HK-2 (cell line): ENCODE data around the gene PLXNC1.

Source experiments
- DNase-seq: peaks from one replicate; pipeline ENCODE4 v3.0.0-alpha.2; 2018; ENCODE audit not compliant: unreplicated experiment

PLXNC1 gene

DNA sequence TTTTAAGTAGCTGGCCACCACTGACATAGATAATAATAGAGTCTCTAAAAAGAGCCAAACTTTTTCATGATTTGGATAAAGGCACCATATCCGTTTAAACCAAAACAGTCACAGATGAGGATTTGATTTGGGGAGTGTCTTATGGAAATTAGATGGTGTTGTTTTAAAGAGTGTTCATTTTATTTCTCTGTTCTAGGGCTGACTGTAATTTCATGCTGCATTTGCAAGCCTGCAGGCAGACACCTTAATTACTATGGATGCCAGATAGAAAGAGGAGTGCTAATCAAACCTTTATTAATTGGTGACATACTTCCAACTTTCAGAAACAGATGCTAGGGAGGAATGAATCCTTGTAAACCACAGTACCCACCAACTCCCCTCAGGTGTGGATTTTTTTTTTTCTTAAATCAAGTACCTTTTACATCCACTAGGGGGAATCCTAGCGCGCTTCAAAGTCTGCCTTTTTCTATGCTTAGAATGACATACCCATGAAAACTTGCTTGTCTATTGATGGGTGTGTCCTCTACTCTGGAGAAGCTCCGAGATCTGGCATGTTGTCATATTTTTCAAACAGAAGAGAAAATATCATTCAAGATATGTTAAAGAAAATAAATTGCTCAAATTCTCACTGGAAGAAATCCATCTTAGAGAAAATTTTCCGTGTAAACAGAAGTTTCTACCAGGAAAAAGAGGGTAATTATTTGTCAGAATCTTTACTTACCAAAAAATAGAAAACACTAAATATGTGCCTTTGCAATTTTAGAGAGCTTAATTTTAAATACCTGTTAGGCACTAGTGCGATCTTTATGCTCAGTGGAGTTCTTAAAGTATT, 14.2 kb upstream of the PLXNC1 start:
- DNase-seq, result peak; percentile 6

DNA sequence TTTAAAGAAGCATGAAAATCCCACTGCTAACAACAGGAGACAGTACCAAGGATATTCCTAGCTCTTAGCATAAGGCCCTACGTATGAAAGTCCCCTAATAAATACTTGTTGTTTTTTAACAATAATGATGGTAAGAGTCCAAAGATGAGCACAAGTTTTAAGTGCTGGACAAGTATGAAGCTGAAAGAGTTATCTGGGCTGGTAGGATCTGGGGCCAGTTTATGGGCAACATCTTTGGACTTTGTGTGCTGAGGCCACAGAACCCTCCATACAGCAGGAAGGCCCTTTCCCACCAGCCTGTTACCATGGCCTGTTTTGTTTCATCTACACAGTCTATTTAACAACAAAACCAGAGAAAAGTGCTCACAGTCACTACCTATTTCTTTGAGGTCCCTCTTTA, 12.5 kb upstream of the PLXNC1 start:
- DNase-seq, result no peak

GRCh38 chr12:94139816-94140215, 8.6 kb upstream of the PLXNC1 start:
- no peak for DNase-seq

GRCh38 chr12:94140556-94140955, 7.8 kb upstream of the PLXNC1 start:
- DNase-seq, result peak; percentile 7

DNA sequence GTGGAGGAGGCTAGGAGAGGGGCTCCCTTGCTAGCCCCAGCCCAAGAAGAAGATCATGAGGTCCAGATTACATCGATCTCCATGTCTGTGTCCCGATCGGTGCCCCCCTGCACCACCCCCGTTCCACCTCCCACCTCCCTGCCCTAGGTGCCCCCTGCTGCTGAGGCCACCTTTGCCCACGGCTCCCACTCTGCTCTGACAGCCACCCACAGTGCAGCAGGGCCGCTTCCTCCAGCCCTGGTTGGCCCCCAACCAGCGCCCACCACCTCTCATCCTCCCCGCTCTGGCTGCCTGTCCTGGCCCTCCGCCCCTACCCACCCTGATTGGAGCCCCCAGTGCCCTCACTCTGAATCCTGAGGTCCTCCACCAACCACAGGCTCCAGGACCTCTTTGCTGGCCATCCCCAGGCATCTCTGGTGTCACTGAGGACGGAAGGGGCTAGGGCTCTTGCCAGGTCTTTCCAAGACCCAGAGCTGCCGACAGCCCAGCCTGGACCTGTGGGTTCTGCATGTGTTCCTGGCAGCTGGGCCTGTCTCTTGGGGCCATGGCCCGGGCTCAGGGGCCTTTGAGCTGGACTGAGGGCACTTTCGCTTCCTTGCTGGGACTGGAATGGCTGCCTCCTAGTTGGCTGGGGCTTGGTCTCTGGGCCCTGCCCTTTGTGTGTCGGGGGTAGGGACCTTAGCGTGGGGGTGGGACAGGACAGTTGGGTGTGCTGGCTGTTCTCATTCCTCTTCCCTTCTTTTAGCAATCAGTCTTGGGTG, 7.2 kb upstream of the PLXNC1 start:
- DNase-seq, result no peak

DNA sequence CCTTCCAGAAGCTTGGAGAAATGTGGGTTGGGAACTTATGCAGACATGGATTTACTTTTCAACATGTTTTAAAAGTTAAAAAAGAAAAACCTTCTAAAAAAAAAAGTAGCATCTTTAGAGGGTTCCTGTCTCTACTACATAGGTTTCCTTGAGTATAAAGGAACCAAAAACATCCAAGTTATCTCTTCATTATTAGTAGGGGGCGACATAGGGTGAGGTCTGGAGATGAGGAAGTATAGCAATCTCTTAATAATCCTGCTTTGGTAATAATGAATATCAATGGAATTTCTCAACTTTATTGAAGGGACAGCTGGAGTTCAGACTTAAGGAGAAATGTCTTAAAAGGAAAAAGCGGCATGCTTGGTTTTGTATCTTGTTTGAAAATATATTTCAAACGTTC, 6.5 kb upstream of the PLXNC1 start:
- DNase-seq, result no peak

DNA sequence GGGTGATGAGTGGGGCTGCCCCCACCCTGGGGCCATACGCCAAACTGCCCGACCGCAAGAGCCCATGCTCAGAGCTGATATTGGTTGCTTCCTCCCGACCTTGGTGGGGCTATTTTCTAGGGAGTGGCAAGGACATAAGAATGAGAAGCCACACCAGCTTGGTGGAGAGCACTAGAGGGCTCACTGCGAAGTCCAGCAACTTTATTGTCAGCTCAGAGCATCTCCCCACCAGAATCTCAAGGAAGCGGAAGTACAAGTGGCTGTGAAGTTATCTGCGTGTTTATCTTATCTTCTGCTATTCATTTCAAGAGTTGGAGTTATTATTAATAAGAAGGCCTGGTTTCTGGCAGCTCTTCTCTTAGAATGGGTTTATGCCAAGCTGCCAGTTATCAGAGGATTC, 4.9 kb upstream of the PLXNC1 start:
- DNase-seq, result no peak

DNA sequence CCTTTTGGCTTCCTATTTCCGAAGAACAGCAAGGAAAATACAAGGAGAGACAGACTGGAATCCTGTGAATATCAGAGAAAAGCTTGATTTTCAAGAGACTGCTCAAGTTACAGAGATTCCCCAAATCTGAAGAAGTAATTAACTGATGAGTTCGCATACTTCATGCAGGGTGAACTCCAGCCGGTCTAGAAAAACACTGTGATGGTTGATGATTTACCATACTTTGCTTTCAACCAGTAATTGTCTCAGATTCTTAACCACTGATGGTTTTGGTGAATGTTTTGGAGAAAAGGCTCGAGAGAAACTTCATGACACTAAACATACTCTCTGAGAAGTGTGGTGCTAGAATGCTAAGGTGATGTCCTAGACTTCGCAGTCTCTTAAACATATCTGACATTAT, 4.4 kb upstream of the PLXNC1 start:
- DNase-seq, result no peak

GRCh38 chr12:94144781-94145180, 3.6 kb upstream of the PLXNC1 start:
- no peak for DNase-seq

GRCh38 chr12:94145191-94145983, 3.0 kb upstream of the PLXNC1 start:
- DNase-seq, result no peak

GRCh38 chr12:94146166-94146936, 2.0 kb upstream of the PLXNC1 start:
- DNase-seq, result no peak

- no peak for DNase-seq
These were observed 888 bp upstream of the PLXNC1 start for GRCh38 chr12:94147387-94147990.

DNA sequence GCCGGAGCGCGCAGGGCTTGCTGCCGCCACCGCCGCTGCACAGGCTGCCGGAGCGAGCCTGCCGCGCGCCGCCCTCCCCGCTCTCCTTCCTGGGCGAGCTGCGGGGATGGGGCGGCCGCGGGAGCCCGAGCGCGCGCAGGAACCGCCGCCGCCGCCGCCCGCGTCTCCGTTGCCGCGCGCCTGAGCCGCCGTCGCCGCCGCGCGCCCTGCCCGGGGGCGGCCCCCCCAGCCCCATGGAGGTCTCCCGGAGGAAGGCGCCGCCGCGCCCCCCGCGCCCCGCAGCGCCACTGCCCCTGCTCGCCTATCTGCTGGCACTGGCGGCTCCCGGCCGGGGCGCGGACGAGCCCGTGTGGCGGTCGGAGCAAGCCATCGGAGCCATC, 352 bp downstream of the PLXNC1 start:
- DNase-seq, result no peak

DNA sequence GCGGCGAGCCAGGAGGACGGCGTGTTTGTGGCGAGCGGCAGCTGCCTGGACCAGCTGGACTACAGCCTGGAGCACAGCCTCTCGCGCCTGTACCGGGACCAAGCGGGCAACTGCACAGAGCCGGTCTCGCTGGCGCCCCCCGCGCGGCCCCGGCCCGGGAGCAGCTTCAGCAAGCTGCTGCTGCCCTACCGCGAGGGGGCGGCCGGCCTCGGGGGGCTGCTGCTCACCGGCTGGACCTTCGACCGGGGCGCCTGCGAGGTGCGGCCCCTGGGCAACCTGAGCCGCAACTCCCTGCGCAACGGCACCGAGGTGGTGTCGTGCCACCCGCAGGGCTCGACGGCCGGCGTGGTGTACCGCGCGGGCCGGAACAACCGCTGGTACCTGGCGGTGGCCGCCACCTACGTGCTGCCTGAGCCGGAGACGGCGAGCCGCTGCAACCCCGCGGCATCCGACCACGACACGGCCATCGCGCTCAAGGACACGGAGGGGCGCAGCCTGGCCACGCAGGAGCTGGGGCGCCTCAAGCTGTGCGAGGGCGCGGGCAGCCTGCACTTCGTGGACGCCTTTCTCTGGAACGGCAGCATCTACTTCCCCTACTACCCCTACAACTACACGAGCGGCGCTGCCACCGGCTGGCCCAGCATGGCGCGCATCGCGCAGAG, 873 bp downstream of the PLXNC1 start:
- DNase-seq, result no peak

GRCh38 chr12:94149781-94150239, 1.4 kb downstream of the PLXNC1 start:
- DNase-seq, result no peak

GRCh38 chr12:94150240-94151121, 2.1 kb downstream of the PLXNC1 start:
- no peak for DNase-seq

- no peak for DNase-seq
These were observed 3.2 kb downstream of the PLXNC1 start for GRCh38 chr12:94151582-94151981.

- no peak for DNase-seq
These were observed 4.1 kb downstream of the PLXNC1 start for GRCh38 chr12:94152292-94153078.

GRCh38 chr12:94157181-94157580, 8.8 kb downstream of the PLXNC1 start:
- no peak for DNase-seq
